WTC11 (cell line): ENCODE results near the gene NSUN2. TPM values are rescaled to one million over a fixed set of nuclear protein-coding genes. Genes with fewer than 3 reads are reported as not detected.

Experiments used
- ATAC-seq: fragments of 200-7000 bp; cut with Tn5 transposase; 2 replicates; pipeline ENCODE4 v1.10.0; 2021; ENCODE audit warnings: mild to moderate bottlenecking, moderate library complexity
- CTCF ChIA-PET: fragments of 300-600 bp; sonication (Branson Sonifier 250); formaldehyde crosslinking; loops from one replicate; lab custom pipeline; 2021; ENCODE audit warnings: antibody characterized with exemption; lab: Charles Lee
- POLR2A ChIA-PET: fragments of 350-600 bp; sonication (Branson Sonifier 250); formaldehyde crosslinking; loops from one replicate; lab custom pipeline; 2021; ENCODE audit warnings: antibody characterized with exemption; lab: Charles Lee
- DNase-seq: peaks from one replicate; pipeline ENCODE4 v3.0.0; 2021; ENCODE audit warnings: low spot score
- H3K27ac Mint-ChIP-seq: 2 replicates; pipeline ENCODE4 v1.8.0; 2021; ENCODE audit warnings: mixed read lengths
- H3K27me3 Mint-ChIP-seq: 2 replicates; pipeline ENCODE4 v1.8.0; 2021; ENCODE audit warnings: low read depth, mild to moderate bottlenecking, moderate library complexity, mixed read lengths
- H3K36me3 Mint-ChIP-seq: 2 replicates; pipeline ENCODE4 v1.8.0; 2021; ENCODE audit warnings: mixed read lengths
- H3K4me1 Mint-ChIP-seq: 2 replicates; pipeline ENCODE4 v1.8.0; 2022; ENCODE audit warnings: mixed read lengths
- H3K4me3 Mint-ChIP-seq: 2 replicates; pipeline ENCODE4 v1.8.0; 2021; ENCODE audit warnings: mild to moderate bottlenecking, moderate library complexity, mixed read lengths
- H3K9me3 Mint-ChIP-seq: 2 replicates; pipeline ENCODE4 v1.8.0; 2021; ENCODE audit warnings: mixed read lengths
- AR ChIP-seq: fragments of 250-450 bp; sonication (Bioruptor Pico); IDR thresholded peaks from 2 replicates; pipeline ENCODE4 v1.9.0; 2021; ENCODE audit warnings: mild to moderate bottlenecking
- ATF1 ChIP-seq: sonication (generic); formaldehyde crosslinking; IDR thresholded peaks from 2 replicates; pipeline ENCODE4 v1.8.1; 2023; ENCODE audit warnings: mild to moderate bottlenecking, moderate library complexity, missing genetic modification reagents
- ATF2 ChIP-seq: sonication (generic); formaldehyde crosslinking; IDR thresholded peaks from 2 replicates; pipeline ENCODE4 v1.8.1; 2022; ENCODE audit warnings: low read depth, missing genetic modification reagents, borderline replicate concordance
- CBFB ChIP-seq: sonication (generic); formaldehyde crosslinking; IDR thresholded peaks from 2 replicates; pipeline ENCODE4 v1.8.1; 2022; ENCODE audit warnings: mild to moderate bottlenecking, low read depth, missing genetic modification reagents
- CREB1 ChIP-seq: sonication (generic); formaldehyde crosslinking; IDR thresholded peaks from 2 replicates; pipeline ENCODE4 v1.8.0; 2023; ENCODE audit warnings: mild to moderate bottlenecking, missing genetic modification reagents
- E2F1 ChIP-seq: sonication (generic); formaldehyde crosslinking; IDR thresholded peaks from 2 replicates; pipeline ENCODE4 v1.8.0; 2022; ENCODE audit warnings: mild to moderate bottlenecking, missing genetic modification reagents
- ERG ChIP-seq: fragments of 250-450 bp; sonication (Bioruptor Pico); IDR thresholded peaks from 2 replicates; pipeline ENCODE4 v1.8.0; 2021; ENCODE audit warnings: mild to moderate bottlenecking
- ETV6 ChIP-seq: sonication (generic); formaldehyde crosslinking; IDR thresholded peaks from 2 replicates; pipeline ENCODE4 v1.8.1; 2022; ENCODE audit warnings: mild to moderate bottlenecking, missing genetic modification reagents
- GTF2I ChIP-seq: fragments of 250-450 bp; sonication (Bioruptor Pico); conservative IDR thresholded peaks from 2 replicates; pipeline ENCODE4 v1.4.0; 2021; ENCODE audit warnings: mild to moderate bottlenecking
- IRF2 ChIP-seq: sonication (generic); formaldehyde crosslinking; IDR thresholded peaks from 2 replicates; pipeline ENCODE4 v1.8.0; 2022; ENCODE audit warnings: low read depth, missing genetic modification reagents, borderline replicate concordance
- JAZF1 ChIP-seq: fragments of 250-450 bp; sonication (Bioruptor Pico); IDR thresholded peaks from 2 replicates; pipeline ENCODE4 v1.9.0; 2021; ENCODE audit warnings: moderate library complexity, mild to moderate bottlenecking, inconsistent platforms
- JUN ChIP-seq: sonication (generic); formaldehyde crosslinking; IDR thresholded peaks from 2 replicates; pipeline ENCODE4 v1.8.0; 2023; ENCODE audit warnings: mild to moderate bottlenecking, missing genetic modification reagents
- MAX ChIP-seq: sonication (generic); formaldehyde crosslinking; IDR thresholded peaks from 2 replicates; pipeline ENCODE4 v1.8.0; 2022; ENCODE audit warnings: mild to moderate bottlenecking, missing genetic modification reagents
- MLX ChIP-seq: sonication (generic); formaldehyde crosslinking; IDR thresholded peaks from 2 replicates; pipeline ENCODE4 v1.8.1; 2023; ENCODE audit warnings: mild to moderate bottlenecking, missing genetic modification reagents, moderate library complexity
- MXD4 ChIP-seq: fragments of 250-450 bp; sonication (Bioruptor Pico); IDR thresholded peaks from 2 replicates; pipeline ENCODE4 v1.8.0; 2021; ENCODE audit warnings: mild to moderate bottlenecking, moderate library complexity, borderline replicate concordance
- NFYB ChIP-seq: sonication (generic); formaldehyde crosslinking; conservative IDR thresholded peaks from 2 replicates; pipeline ENCODE4 v1.8.0; 2022; ENCODE audit warnings: low read depth, missing genetic modification reagents
- OVOL2 ChIP-seq: fragments of 250-450 bp; sonication (Bioruptor Pico); IDR thresholded peaks from 2 replicates; pipeline ENCODE4 v1.9.0; 2021; ENCODE audit warnings: mild to moderate bottlenecking, borderline replicate concordance
- SMAD3 ChIP-seq: sonication (generic); formaldehyde crosslinking; IDR thresholded peaks from 2 replicates; pipeline ENCODE4 v1.8.0; 2022; ENCODE audit warnings: missing genetic modification reagents, mild to moderate bottlenecking, borderline replicate concordance
- SOX15 ChIP-seq: fragments of 250-450 bp; sonication (Bioruptor Pico); IDR thresholded peaks from 2 replicates; pipeline ENCODE4 v1.9.0; 2021; ENCODE audit warnings: mild to moderate bottlenecking
- TEAD1 ChIP-seq: sonication (generic); formaldehyde crosslinking; IDR thresholded peaks from 2 replicates; pipeline ENCODE4 v1.8.0; 2022; ENCODE audit warnings: mild to moderate bottlenecking, missing genetic modification reagents
- ZNF232 ChIP-seq: sonication (generic); formaldehyde crosslinking; IDR thresholded peaks from 2 replicates; pipeline ENCODE4 v1.8.0; 2022; ENCODE audit warnings: mild to moderate bottlenecking, missing genetic modification reagents
- ZNF416 ChIP-seq: fragments of 250-450 bp; sonication (Bioruptor Pico); IDR thresholded peaks from 2 replicates; pipeline ENCODE4 v1.9.0; 2021; ENCODE audit warnings: mild to moderate bottlenecking, inconsistent platforms
- ZNF425 ChIP-seq: fragments of 250-450 bp; sonication (Bioruptor Pico); conservative IDR thresholded peaks from 2 replicates; pipeline ENCODE4 v1.9.0; 2021; ENCODE audit warnings: mild to moderate bottlenecking
- ZSCAN18 ChIP-seq: fragments of 250-450 bp; sonication (Bioruptor Pico); IDR thresholded peaks from 2 replicates; pipeline ENCODE4 v2.1.2; 2022; ENCODE audit warnings: mild to moderate bottlenecking, moderate library complexity
- total RNA-seq: library from RNA; stranded (reverse); gene quantifications from 3 replicates; pipeline ENCODE4 v1.2.3, GENCODE V29; 2021

NSUN2 gene
- total RNA-seq, 1 experiment from 2014 or later, result 88.4 TPM

- TF ChIP-seq AR (no peak), ATF1 (CRISPR knock-in tag) (no peak)
Measured at GRCh38 chr5:6570530-6570929, 62.3 kb downstream of the NSUN2 start (continued).

- peaks cover 9% of the 10 kb centered on the region for H3K4me1 Mint-ChIP-seq
- ATAC-seq, result no peak
- no peak for TF ChIP-seq MLX (CRISPR knock-in tag)
- no peak for TF ChIP-seq OVOL2 (CRISPR knock-in tag)
- no peak for TF ChIP-seq MXD4 (CRISPR knock-in tag)
- no peak for TF ChIP-seq JAZF1 (CRISPR knock-in tag)
- no peak for TF ChIP-seq MAX (CRISPR knock-in tag)
- TF ChIP-seq GTF2I (CRISPR knock-in tag), result no peak
- no peak for TF ChIP-seq ATF2 (CRISPR knock-in tag)
- no peak for TF ChIP-seq ZNF425 (CRISPR knock-in tag)
- TF ChIP-seq CREB1, result no peak
- TF ChIP-seq, all 79 proteins: peak for 0
- H3K27ac Mint-ChIP-seq, result no peak overlapping the region
- ChIA-PET POLR2A (no interaction called here), CTCF (no interaction called here)
- H3K36me3 Mint-ChIP-seq, result no peaks in the 10 kb centered on the region
- H3K27me3 Mint-ChIP-seq, result peaks cover 2% of the 10 kb centered on the region; the same call in 1 of the 2 replicates
- no peak overlapping the region for H3K4me3 Mint-ChIP-seq
- no peak for DNase-seq
- peaks cover 10% of the 10 kb centered on the region for H3K9me3 Mint-ChIP-seq
Measured at GRCh38 chr5:6568889-6569288, 64.0 kb downstream of the NSUN2 start.

- Mint-ChIP-seq H3K4me1 (peaks cover 9% of the 10 kb centered on the region), H3K9me3 (peaks cover 10% of the 10 kb centered on the region), H3K4me3 (no peak overlapping the region), H3K27ac (no peak overlapping the region), H3K27me3 (peaks cover under 1% of the 10 kb centered on the region; the same call in 1 of the 2 replicates), H3K36me3 (no peaks in the 10 kb centered on the region)
- ATAC-seq, result no peak
- POLR2A ChIA-PET, result no interaction called here
- DNase-seq, result no peak
- CTCF ChIA-PET, result no interaction called here
- TF ChIP-seq JUN (CRISPR knock-in tag) (no peak), CREB1 (no peak), ZNF232 (no peak), SMAD3 (no peak), TEAD1 (no peak), NFYB (CRISPR knock-in tag) (no peak), CBFB (CRISPR knock-in tag) (no peak), SOX15 (no peak), ZNF416 (CRISPR knock-in tag) (no peak), ERG (CRISPR knock-in tag) (no peak), GTF2I (CRISPR knock-in tag) (no peak), ETV6 (CRISPR knock-in tag) (no peak), ZSCAN18 (CRISPR knock-in tag) (no peak), IRF2 (CRISPR knock-in tag) (no peak), E2F1 (no peak)
Measured at GRCh38 chr5:6568383-6568782, 64.5 kb downstream of the NSUN2 start.
